GM21619 (cell line): ENCODE data around the gene DNAH14.

Experiments used
- ATAC-seq: cut with Tn5 transposase; IDR thresholded peaks from one replicate; pipeline ENCODE4 v1.9.1; 2021; ENCODE audit not compliant: unreplicated experiment

DNAH14 gene

GRCh38 chr1:225446595-225446960 is 517.1 kb downstream of the DNAH14 start:
- no peak for ATAC-seq

- ATAC-seq = no peak
These were observed 517.6 kb downstream of the DNAH14 start for GRCh38 chr1:225446981-225447615.

GRCh38 chr1:225447650-225448089 is 518.2 kb downstream of the DNAH14 start:
- ATAC-seq = no peak

- ATAC-seq = no peak
These were observed 518.8 kb downstream of the DNAH14 start for GRCh38 chr1:225448146-225448805.
